Activated CD8-positive, alpha-beta T cell treated with anti-CD3 and anti-CD28 coated beads for 36 hours (primary cell): ENCODE data around the gene ELAC1. TPM values are rescaled to one million over a fixed set of nuclear protein-coding genes. Genes with fewer than 3 reads are reported as not detected.

Experiments used
- ATAC-seq: fragments of 200-7000 bp; cut with Tn5 transposase; one replicate; pipeline ENCODE4 v1.10.0; 2021; ENCODE audit warnings: mild to moderate bottlenecking, moderate library complexity
- CTCF ChIA-PET: fragments of 350-600 bp; sonication (Branson Sonifier 250); formaldehyde crosslinking; loops from one replicate; lab custom pipeline; 2021; ENCODE audit warnings: antibody characterized with exemption; lab: Charles Lee
- POLR2A ChIA-PET: fragments of 350-600 bp; sonication (Branson Sonifier 250); formaldehyde crosslinking; loops from one replicate; lab custom pipeline; 2021; ENCODE audit warnings: antibody characterized with exemption; lab: Charles Lee
- DNase-seq: peaks from one replicate; pipeline ENCODE4 v3.0.0-alpha.2; 2020
- H3K27ac Mint-ChIP-seq: one replicate; pipeline ENCODE4 v1.8.0; 2021; ENCODE audit warnings: mild to moderate bottlenecking, mixed read lengths
- H3K27me3 Mint-ChIP-seq: one replicate; pipeline ENCODE4 v1.8.0; 2021; ENCODE audit warnings: mixed read lengths
- H3K36me3 Mint-ChIP-seq: one replicate; pipeline ENCODE4 v1.8.0; 2021; ENCODE audit warnings: low read depth, mixed read lengths
- H3K4me1 Mint-ChIP-seq: one replicate; pipeline ENCODE4 v1.8.0; 2021; ENCODE audit warnings: low read depth, mixed read lengths
- H3K4me3 Mint-ChIP-seq: one replicate; pipeline ENCODE4 v1.8.0; 2021; ENCODE audit warnings: mild to moderate bottlenecking, moderate library complexity, mixed read lengths
- H3K9me3 Mint-ChIP-seq: one replicate; pipeline ENCODE4 v1.8.0; 2021; ENCODE audit warnings: mixed read lengths
- CTCF ChIP-seq: fragments of 200-600 bp; IDR thresholded peaks from one replicate; pipeline ENCODE4 v1.8.0; 2022; ENCODE audit warnings: antibody characterized with exemption, mild to moderate bottlenecking
- intact Hi-C: fragments of 100-400 bp; cut with micrococcal nuclease; formaldehyde crosslinking; loops from one replicate; pipeline ENCODE4 v1.10.0; 2022
- total RNA-seq, 2 experiments: library from RNA; stranded (reverse); gene quantifications; one replicate each; pipeline ENCODE4 v1.2.3, GENCODE V29; 2021

The ELAC1 gene
- total RNA-seq, 2 experiments from 2014 or later: 5.1 to 5.4 TPM

GRCh38 chr18:50982086-50982801 lies 14.4 kb downstream of the ELAC1 start:
- TF ChIP-seq CTCF: no peak
- no peak for ATAC-seq

GRCh38 chr18:50982802-50983179 lies 15.0 kb downstream of the ELAC1 start:
- TF ChIP-seq CTCF: no peak
- no peak for ATAC-seq
- Mint-ChIP-seq H3K27me3 (no peaks in the 10 kb centered on the region), H3K4me3 (no peak overlapping the region), H3K36me3 (peaks cover 35% of the 10 kb centered on the region), H3K9me3 (peaks cover 3% of the 10 kb centered on the region), H3K27ac (no peak overlapping the region), H3K4me1 (peaks cover 4% of the 10 kb centered on the region)
- DNase-seq: no peak
- intact Hi-C loops: no loop called here
- CTCF ChIA-PET: no interaction called here
- POLR2A ChIA-PET: no interaction called here

More at GRCh38 chr18:50982086-50982801, 14.4 kb downstream of the ELAC1 start:
- H3K4me1 Mint-ChIP-seq: peaks cover 4% of the 10 kb centered on the region
- H3K27me3 Mint-ChIP-seq: no peaks in the 10 kb centered on the region
- DNase-seq: no peak
- peaks cover 6% of the 10 kb centered on the region for H3K9me3 Mint-ChIP-seq
- intact Hi-C loops: no loop called here
- ChIA-PET POLR2A (no interaction called here), CTCF (no interaction called here)
- no peak overlapping the region for H3K4me3 Mint-ChIP-seq
- peaks cover 41% of the 10 kb centered on the region for H3K36me3 Mint-ChIP-seq
- no peak overlapping the region for H3K27ac Mint-ChIP-seq

GRCh38 chr18:50986360-50987087 lies 18.7 kb downstream of the ELAC1 start:
- Mint-ChIP-seq H3K36me3 (peaks cover 17% of the 10 kb centered on the region), H3K27me3 (no peaks in the 10 kb centered on the region), H3K9me3 (no peaks in the 10 kb centered on the region), H3K4me1 (peaks cover 2% of the 10 kb centered on the region), H3K4me3 (no peak overlapping the region), H3K27ac (no peak overlapping the region)
- no peak for DNase-seq
- ChIA-PET CTCF (interaction anchor here (1.4 kb wide), 1 partner anchor 65 kb away, joined by 4 read pairs; no protein-coding TSS in a partner anchor), POLR2A (no interaction called here)
- ATAC-seq: no peak
- TF ChIP-seq CTCF: no peak
- intact Hi-C loops: no loop called here

- intact Hi-C loops: no loop called here
- Mint-ChIP-seq H3K4me1 (peaks cover 2% of the 10 kb centered on the region), H3K27ac (no peak overlapping the region), H3K27me3 (no peaks in the 10 kb centered on the region), H3K36me3 (peaks cover 17% of the 10 kb centered on the region), H3K9me3 (no peaks in the 10 kb centered on the region), H3K4me3 (no peak overlapping the region)
- DNase-seq (no peak), ATAC-seq (no peak)
- TF ChIP-seq CTCF: no peak
- POLR2A ChIA-PET: no interaction called here
- CTCF ChIA-PET: interaction anchor here (1.3 kb wide), 1 partner anchor 123 kb away, joined by 3 read pairs; no protein-coding TSS in a partner anchor
These were observed 19.4 kb downstream of the ELAC1 start for GRCh38 chr18:50987261-50987660.

- no peak for TF ChIP-seq CTCF
- H3K36me3 Mint-ChIP-seq: peaks cover 14% of the 10 kb centered on the region
- H3K9me3 Mint-ChIP-seq: no peaks in the 10 kb centered on the region
- no peak overlapping the region for H3K4me3 Mint-ChIP-seq
- DNase-seq: no peak
- no peak overlapping the region for H3K27ac Mint-ChIP-seq
- no peaks in the 10 kb centered on the region for H3K4me1 Mint-ChIP-seq
- intact Hi-C loops: no loop called here
- no peak for ATAC-seq
- ChIA-PET CTCF (no interaction called here), POLR2A (no interaction called here)
- no peaks in the 10 kb centered on the region for H3K27me3 Mint-ChIP-seq
These were observed 21.9 kb downstream of the ELAC1 start for GRCh38 chr18:50989711-50990110.
